ENCODE results near the gene ZEB2.

Gene ZEB2

DNA sequence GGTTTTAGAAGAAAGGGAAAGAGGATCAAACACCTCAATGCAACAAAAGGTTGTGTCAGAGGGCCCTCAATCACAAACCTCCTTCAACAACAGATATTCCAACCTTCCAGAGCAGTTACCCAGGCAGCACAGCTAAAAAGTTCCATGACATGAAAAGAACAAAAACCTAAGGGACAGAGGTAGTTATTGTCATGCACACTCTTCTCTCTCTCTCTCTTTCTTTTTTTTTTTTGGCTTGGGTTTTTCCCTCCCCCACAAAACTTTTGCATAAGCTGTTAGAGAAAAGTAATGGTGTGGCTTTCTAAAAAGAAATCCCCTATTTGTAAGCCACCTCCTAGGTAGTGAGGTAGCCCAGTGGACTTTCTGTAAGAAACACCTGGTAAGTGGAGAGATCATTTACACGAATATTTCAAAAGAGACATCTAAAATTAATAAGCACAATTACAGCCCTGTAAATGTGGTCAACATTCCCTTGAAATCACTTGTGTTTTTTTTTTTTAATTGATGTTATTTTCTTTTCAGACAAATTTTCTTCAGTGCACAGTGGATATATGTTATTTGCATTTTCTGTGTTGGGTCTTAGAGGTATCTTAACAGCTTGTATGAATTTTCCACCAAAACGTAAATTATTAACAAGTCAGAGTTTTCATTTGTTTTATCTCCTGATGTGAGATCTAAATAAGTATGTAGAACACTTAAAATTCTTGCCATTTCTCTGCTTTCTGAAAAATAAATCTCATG lies 48.4 kb downstream of the ZEB2 start:
- no peak for DNase-seq (ENCODE audit: low spot score)

DNA sequence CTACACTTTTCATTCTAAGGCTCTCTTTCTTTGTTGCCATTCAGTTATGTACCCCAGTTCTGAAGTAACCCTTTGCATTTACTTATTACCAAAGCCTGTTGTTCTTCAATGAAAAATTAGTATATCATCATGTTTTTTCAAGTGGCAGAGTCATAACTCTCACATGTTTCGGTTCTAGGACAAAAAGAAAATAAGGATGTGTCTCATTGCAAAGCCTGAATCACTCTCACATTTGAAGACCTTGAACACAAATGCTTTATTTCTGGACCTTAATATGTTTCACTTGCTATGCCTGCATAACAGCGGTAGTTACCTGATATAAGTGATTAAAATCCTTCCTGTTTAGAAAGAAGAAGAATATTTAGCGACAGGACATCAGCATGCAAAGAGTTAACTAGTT lies 49.1 kb downstream of the ZEB2 start:
- DNase-seq (ENCODE audit: low spot score) = no peak

DNA sequence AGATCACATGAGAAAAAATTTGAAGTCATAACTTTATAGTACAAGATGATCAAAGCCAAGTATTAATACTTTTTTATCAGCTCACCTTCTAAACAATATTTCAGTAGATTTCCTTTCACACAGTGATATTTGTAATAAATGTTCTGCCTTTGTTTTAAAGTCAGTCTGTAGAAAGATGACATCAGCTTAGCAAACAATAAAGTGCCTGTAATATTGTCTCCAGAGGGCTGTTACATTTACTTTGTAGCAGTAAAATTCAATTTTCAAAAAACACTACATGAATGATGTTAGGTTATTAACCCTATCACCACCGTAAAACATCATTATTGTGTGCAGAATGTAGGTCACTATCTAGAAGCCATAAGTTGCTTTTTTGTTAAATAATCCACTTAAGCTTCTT lies 49.6 kb downstream of the ZEB2 start:
- no peak for DNase-seq (ENCODE audit: low spot score)

GRCh38 chr2:144469798-144470197 lies 50.1 kb downstream of the ZEB2 start:
- no peak for DNase-seq (ENCODE audit: low spot score)

- no peak for DNase-seq (ENCODE audit: low spot score)
Measured at GRCh38 chr2:144468823-144469595, 50.9 kb downstream of the ZEB2 start.

DNA sequence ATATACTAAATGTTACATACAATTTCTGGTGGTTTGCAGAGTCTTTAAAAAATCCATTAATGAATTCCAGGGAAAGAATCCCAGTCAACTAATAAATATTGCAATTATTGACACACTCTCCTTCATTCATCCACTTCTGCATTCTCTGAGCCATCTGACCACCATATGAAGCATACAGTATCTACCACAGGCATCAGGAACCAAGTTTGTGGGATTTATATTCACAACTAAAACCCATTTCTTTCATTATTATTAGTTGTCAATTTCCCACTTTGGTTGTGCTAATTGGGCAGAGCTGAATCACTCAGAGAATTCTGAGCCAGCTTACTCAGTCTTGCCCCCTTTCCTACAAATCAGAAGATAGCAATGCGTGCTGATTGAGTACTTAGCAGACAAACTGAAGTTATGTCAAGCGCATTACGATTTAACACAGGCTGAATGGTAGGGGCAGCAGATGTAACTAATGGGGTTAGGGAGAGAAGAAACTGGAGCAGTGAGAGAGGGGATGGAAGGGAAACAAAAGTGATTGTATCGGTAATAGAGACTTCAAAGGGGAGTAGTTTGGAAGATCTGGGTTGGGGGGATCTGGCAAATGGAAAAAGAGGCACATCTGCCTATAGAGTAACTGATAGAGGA lies 52.3 kb downstream of the ZEB2 start:
- no peak for DNase-seq (ENCODE audit: low spot score)

- DNase-seq (ENCODE audit: low spot score) = no peak
Measured at GRCh38 chr2:144466637-144467036, 53.3 kb downstream of the ZEB2 start.

DNA sequence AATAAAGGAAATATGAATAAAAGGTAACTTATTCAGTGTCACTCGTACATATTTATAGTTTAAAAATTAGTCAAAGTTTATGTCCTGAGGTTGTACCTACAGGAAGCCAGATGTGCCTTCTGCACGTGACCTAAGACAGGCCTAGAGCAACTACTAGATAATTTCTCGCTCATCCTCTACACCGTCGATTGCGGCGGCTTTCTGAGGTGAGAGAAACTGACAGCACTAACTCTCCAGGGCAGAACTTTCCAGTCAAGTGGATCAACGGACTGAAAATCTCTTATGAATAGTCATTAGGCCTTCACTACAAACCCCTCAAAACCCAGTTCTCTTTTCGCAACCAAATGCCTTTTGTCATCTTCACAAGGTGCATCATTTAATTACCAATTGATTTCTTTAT lies 54.2 kb downstream of the ZEB2 start:
- DNase-seq (ENCODE audit: low spot score) = no peak

- no peak for DNase-seq (ENCODE audit: low spot score)
Measured at GRCh38 chr2:144464730-144465129, 55.2 kb downstream of the ZEB2 start.

- no peak for DNase-seq (ENCODE audit: low spot score)
Measured at GRCh38 chr2:144463266-144463665, 56.7 kb downstream of the ZEB2 start.

GRCh38 chr2:144462266-144462665 lies 57.7 kb downstream of the ZEB2 start:
- DNase-seq (ENCODE audit: low spot score) = no peak

DNA sequence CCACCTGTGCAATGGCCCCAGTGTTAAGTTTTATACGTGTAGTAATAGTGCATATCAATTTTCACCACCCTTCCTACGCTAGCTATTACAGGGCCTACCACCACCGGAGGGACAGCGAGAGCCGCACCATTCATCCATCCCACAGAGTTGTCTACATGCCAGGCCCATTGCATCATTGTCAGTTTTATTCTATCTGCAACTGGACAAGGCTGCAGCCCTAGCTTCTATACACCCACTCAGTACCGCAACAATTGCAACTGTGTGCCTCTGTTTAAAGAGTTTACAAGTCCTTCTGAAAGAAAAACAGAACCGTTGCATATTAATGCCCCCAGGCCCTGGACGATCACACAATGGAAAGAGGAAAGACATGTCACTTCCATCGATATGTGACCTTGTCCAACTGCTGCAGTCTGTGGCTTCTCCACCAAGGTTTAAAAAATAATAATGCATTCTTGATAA lies 58.6 kb downstream of the ZEB2 start:
- DNase-seq (ENCODE audit: low spot score) = no peak

DNA sequence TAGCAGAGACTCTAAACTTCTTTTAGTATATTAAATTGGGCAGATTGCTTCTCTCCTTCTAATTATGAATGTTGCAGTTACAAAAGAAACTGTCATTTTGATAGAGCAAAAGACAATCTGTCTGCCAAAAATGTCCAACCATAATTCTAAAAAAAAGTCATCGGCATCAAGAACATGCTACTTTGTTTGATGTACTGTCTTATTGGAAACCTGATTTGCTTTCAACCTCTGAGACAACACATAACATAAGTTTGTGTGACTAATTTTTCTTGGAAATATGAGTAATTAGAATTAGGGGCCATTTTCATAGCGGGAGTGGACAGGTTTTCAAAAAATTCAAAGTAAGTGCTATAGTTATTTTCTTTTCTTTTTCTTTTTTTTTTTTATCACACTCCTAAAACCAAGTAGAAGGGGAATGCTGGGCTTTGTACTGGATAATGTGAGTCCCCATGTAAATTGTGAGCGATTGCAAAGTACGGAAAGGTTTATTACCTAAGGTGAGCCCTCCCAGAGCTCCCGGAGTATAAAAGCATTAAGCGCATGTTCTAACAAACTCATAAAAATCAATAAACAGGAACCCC lies 59.1 kb downstream of the ZEB2 start:
- DNase-seq (ENCODE audit: low spot score) = no peak

- DNase-seq (ENCODE audit: low spot score) = no peak
Measured at GRCh38 chr2:144459937-144460336, 60.0 kb downstream of the ZEB2 start.

- DNase-seq (ENCODE audit: low spot score) = no peak
Measured at GRCh38 chr2:144459286-144459685, 60.6 kb downstream of the ZEB2 start.

DNA sequence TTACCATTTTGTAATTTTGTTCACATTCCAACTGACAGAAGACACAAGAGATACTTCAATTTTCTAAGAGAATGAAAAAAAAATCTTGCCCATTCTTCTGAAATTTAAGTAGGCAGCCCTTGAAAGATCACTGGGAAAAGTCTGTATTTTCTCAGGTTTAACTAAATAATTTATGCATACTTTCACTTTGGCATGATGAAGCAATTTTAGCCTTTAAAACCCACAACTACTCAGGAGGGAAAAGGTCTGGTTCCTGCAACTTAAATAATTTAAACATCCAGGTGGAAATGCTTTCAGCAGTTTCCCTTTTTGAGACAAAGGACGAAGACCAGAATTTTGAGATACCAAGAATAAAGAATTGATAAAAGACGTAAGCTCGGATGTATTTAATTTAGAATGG lies 61.4 kb downstream of the ZEB2 start:
- no peak for DNase-seq (ENCODE audit: low spot score)

DNA sequence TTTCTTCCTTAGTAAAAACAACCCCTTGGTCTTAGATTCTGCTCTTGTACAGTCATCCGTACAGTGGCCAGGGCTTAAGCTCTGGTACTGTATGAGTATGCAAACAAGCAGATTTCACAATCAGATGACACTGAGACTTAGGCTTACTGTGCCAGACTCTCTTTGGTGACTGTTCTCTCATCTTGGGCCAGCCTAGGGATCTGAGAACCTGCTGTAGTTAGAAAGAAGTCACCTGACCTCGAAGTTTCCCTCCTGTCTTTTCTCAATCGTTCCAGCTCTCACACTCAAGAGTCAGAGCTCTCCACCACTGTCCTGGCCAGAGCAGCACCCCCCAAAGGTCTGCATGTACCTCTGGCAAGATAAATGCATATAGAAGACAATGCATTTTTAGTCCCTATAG lies 63.2 kb downstream of the ZEB2 start:
- DNase-seq (ENCODE audit: low spot score) = no peak

GRCh38 chr2:144455987-144456386 lies 63.9 kb downstream of the ZEB2 start:
- no peak for DNase-seq (ENCODE audit: low spot score)

DNA sequence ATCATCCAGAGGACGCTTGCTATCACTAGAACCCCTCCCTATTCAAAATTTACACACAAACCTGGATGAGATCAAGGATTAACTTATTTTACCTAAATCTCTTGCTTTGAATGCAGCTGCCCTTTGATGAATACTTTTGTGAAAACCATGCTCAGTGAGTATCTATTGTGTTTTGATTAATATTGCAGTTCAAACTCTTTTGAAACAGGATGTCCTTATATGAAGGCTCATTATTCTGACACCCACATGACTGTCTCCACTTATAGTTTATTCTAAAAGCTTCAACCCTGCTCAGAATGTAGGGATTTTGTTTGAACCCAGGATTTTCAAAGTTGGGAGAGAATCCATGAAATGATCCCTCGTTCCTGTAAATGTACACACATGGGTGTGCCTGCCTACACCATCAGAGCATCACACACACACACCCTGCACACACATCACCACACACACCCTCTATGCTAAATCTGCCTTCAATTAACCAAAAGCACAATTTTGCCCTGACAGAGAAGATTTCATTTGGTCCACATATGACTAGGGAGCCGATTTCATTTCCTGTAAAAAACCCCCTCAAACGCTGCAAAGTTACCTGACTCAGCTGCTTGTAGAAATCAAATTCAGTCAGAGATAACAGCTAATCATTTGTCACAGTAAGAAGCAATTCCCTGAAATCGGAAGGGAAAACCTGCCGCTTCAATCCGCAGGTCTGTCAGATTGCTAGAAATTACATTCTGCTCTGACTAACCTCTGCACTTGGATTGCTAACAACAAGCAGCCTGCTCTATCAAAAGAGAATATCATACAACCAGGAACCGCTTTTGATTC lies 65.2 kb downstream of the ZEB2 start:
- no peak for DNase-seq (ENCODE audit: low spot score)

DNA sequence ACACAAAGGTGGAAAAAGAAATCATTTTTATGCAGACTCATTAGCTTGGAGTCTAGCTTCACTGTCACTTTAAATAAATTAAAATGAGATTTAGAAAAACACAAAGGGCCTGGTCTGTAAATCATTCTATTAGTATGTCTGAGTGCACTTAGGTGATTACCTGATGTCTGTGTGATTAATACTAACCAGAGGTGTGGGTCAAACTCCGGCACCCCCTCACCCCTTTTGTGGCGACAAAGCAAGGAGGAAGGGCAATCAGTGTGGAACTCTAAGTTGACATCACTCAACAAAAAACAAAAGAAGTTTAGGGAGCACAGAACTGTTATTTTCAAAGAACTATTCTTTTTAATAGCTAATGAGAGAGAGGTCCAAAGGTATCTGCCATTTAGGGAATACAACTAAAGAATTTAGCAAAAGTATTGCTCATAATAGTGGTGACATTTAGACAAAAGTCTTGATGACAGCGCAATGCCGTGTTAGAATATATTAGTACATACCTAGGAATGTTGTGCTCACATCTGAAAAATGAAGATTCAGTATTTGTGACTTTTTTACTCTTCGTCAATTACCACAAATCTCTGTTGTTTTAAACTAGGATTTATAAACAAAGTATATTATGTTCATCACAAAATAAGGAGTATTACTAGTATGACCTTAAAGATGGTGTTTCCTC lies 66.3 kb downstream of the ZEB2 start:
- DNase-seq (ENCODE audit: low spot score) = no peak

DNA sequence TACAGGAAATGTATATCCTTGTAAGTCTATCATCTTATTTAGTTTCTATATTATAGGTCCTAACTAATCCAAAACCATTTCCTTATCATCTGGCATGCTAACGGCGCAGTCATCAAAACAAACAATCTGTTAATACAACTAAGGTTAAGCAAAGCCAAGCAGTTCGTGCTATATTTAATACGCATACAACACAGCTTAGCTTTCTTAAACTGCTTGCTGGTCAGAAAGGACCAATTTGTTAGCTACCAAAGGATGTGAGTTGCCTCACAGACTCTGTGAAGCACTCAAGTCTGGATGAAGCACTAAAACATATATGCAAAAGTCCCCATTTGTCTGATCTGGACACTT lies 67.0 kb downstream of the ZEB2 start:
- DNase-seq (ENCODE audit: low spot score) = no peak
